Ramos (cell line): Measurements from ENCODE around the gene PGM2.

Experiments
- in situ Hi-C: fragments of 300-500 bp; cut with MboI; formaldehyde crosslinking; loops from one replicate; pipeline ENCODE4 v1.14.3; 2022; ENCODE audit warnings: low sequenced_read_pairs; ENCODE audit not compliant: unreplicated experiment

Gene PGM2

DNA sequence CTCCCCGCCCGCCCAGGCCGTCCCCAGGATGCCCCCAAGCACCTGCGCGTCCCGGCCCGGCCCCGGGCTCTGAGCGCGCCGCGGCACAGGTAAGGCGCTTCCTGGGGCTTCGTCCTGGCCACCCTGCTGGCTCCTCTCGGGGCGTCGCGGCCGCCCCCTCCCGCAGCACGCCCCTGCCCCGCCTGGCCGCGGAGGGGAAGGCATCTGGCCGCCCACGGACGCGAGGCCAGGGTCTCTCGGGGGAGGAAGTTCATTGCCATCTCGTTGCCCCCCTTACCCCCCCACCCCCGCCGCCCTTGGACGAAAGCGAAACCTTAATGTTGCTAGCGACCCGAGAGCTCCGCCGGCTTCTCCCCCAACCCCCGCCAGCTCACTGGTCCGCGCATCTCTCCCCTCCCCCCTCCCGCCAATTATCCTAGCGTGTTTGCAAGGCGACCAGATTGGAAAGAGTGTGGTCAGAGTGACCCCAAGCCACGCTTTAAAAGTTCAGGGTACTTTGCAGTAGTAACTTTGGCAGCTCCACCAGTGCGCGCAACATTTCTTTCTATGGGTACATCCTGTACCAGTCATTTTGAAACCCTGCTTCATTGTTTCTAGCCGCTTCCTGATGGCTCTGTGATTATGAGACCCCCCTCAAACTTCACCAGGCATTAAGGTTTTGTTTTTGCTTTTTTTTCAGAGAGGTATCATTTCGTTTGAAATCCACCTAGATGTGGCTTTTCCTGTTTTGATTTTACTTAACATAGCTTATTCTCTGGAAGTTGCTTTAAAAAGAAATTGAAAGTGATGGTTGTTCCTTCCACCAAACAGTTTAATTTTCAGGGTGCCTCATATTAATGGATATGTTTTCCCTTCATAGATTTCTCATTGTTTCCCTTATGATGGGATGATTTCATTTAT lies 65.0 kb downstream of the PGM2 start:
- in situ Hi-C loops: no loop called here

GRCh38 chr4:37892641-37893040 lies 66.2 kb downstream of the PGM2 start:
- in situ Hi-C loops: no loop called here

- in situ Hi-C loops: no loop called here
These were observed 66.7 kb downstream of the PGM2 start for GRCh38 chr4:37893164-37893563.

DNA sequence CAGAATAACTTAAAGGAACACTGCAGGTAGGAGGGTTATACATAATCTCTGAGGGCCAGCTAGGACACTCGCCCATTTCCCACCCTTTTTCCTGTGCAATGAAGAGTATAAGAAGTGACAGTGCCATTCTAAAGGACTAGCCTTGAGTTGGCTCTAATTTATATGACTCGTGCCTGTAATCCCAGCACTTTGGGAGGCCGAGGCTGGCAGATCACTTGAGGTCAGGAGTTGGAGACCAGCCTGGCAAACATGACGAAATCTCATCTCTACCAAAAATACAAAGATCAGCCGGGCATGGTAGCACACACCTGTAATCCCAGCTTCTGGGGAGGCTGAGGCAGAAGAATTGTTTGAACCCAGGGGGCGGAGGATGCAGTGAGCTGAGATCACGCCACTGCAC lies 68.8 kb downstream of the PGM2 start:
- in situ Hi-C loops: no loop called here

DNA sequence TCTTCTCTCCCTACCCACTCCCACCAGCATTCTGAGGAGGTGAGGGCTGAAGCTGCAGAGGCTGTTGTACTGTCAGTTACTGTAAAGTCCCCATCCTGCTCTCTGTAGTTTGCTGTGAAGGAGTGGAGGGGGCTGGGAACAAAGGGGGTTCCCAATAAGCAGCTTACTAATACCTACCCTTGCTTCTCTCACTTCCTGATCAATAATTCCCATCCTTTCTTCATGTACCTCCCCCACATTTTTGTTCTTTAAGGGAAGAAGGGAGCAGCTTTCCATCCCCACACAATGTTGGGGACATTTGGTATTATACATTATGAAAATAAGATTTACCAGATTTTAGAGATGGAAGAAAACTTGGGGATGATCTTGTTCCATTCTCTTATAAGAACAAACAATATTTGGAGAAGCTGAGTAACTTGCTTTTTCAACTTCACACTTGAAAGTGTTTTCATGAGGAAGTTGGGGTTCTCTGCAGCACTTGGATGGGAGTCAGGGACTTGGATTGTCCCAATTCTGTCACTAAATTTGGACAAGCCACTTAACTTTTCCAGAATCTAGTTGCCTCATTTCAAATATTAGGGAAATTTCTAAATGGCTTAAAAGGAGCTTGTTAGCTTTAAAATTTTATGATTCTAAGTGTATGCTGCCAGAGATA lies 69.8 kb downstream of the PGM2 start:
- in situ Hi-C loops: no loop called here

- in situ Hi-C loops: no loop called here
These were observed 75.7 kb downstream of the PGM2 start for GRCh38 chr4:37902212-37902611.

DNA sequence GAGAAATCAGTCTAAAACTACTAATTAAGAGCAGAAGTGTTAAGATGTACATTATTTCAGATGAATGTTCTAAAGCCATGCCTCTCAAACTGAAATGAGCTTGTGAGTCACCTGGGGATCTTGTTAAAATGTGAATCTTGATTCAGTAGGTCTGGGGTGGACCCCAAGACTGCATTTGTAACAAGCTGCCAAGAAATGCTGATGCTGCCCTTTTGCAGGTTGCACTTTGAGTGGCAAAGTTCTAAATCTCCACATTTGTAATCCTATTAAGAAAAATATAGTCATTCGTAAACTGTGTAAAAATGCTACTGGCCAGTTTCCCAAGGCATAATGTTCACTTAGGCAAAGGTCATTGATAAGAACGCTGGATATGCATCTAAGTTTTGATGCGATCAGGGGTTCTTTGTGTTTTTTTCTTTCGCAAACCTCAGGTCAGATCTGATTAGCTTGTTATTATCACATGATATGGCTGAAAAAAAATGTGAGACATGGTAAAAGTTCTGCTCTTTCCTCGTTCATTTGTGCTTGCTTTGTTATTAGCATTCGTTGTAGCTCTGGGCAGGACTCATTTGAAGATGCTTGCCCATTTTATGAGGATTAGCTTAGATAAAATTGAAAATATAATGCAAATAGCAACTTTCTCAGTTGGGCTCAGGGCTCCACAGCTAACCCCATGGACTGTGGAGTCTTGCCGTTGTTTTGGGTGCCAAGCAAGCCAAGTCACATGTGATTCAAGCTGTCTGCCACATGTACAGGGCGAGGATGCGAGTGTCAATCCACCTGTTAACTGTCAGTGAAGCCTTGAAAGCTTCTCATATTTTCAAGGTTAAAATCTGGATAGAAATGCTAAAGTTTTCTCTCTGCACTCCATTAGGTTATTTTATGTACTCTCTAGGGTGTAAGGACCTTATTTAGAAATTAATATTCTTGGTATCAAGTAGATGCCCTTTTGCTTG lies 76.5 kb downstream of the PGM2 start:
- in situ Hi-C loops: no loop called here

- in situ Hi-C loops: no loop called here
These were observed 77.4 kb downstream of the PGM2 start for GRCh38 chr4:37903901-37904300.

GRCh38 chr4:37904824-37905223 lies 78.3 kb downstream of the PGM2 start:
- in situ Hi-C loops: no loop called here

GRCh38 chr4:37905533-37906169 lies 79.2 kb downstream of the PGM2 start:
- in situ Hi-C loops: no loop called here

DNA sequence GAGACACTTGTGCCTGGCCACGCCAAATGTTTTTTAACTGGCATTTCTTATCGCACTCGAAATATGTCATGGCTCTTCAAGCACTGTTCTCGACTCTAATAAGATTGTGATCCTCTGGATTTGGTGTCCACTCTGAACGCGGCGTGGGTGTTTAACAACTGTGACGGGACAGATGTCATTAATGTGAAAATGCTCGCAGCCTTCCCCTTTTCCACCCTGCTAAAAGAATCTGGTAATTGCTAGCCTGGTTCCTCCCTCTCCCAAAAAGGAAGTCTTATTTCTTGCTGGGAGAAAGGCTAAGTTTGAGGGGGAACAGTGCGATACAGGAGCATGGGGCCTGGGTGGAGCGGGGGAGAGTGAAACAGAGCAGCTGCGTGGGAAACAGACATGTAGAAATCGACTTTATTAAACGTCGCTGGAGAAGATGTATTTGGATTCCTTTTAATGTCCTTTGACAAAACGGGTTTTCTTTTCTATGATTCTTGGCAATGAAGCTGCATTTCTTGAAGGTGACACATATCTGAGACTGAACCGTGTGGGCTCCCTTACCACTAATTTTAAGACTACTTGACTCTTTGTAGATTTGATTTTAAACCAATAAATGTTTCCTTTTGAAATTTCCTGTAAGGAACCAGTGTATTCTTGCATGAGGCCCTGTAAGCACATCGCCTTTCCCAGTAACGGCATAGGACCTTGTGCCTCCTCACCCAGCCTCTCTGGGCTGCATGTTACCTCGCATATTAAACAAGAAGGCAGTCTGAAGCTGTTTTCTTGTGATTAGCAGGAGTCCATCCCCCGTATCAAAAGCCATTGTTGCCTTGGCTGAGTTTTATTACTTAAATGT lies 82.2 kb downstream of the PGM2 start:
- in situ Hi-C loops: no loop called here

GRCh38 chr4:37909332-37910090 lies 83.0 kb downstream of the PGM2 start:
- in situ Hi-C loops: no loop called here

- in situ Hi-C loops: no loop called here
These were observed 83.6 kb downstream of the PGM2 start for GRCh38 chr4:37910091-37910486.
